ENCODE measurements around the gene ERCC2.

ERCC2 gene

GRCh38 chr19:45322744-45323281, 47.6 kb downstream of the ERCC2 start, which contains the start of gene CKM:
Gene CKM, minus strand, starts transcription at chr19:45322875. Its CDS starts 3,162 bp downstream, at chr19:45319713.
- no peaks in the 10 kb centered on the region for H3K9me3 ChIP-seq (ENCODE audit: insufficient read depth, low read depth, low read length)
- no peaks in the 10 kb centered on the region for H3K36me3 ChIP-seq (ENCODE audit: insufficient read depth, low read length)
- H3K9me2 ChIP-seq (replicated peaks; ENCODE audit: low read depth, low read length): no peaks in the 10 kb centered on the region
- H3K4me2 ChIP-seq (ENCODE audit: low read depth, low read length, poor library complexity, severe bottlenecking): no peak within 1 kb of the TSS
- H3K9ac ChIP-seq (ENCODE audit: low read depth, low read length, poor library complexity, severe bottlenecking): no peak within 1 kb of the TSS
- no peaks in the 10 kb centered on the region for H3K4me1 ChIP-seq (ENCODE audit: insufficient read depth, low read length, poor library complexity, severe bottlenecking)
- H3K4me3 ChIP-seq (ENCODE audit: low read length, poor library complexity, severe bottlenecking): no peak within 1 kb of the TSS
- no peaks in the 10 kb centered on the region for H3K27me3 ChIP-seq (ENCODE audit: insufficient read depth, low read length, poor library complexity, severe bottlenecking)
- H2AFZ ChIP-seq (ENCODE audit: low read length): no peak within 1 kb of the TSS
- TF ChIP-seq EZH2phosphoT487 (IDR thresholded peaks at IDR 0.05; ENCODE audit: borderline replicate concordance) (no peak), CTCF (conservative IDR thresholded peaks at IDR 0.05; ENCODE audit: low read length) (no peak)
- no peaks in the 10 kb centered on the region for H4K20me1 ChIP-seq (ENCODE audit: insufficient read depth, low read length, poor library complexity, severe bottlenecking)
- H3F3A ChIP-seq (ENCODE audit: low read depth): no peaks in the 10 kb centered on the region
- no peaks in the 10 kb centered on the region for H3K79me2 ChIP-seq (ENCODE audit: insufficient read depth, low read length)

GRCh38 chr19:45322311-45322710, 48.1 kb downstream of the ERCC2 start:
- H3K4me3 ChIP-seq (ENCODE audit: low read length, poor library complexity, severe bottlenecking): no peak overlapping the region

GRCh38 chr19:45321848-45322247, 48.5 kb downstream of the ERCC2 start:
- Histone ChIP-seq H3K4me1 (ENCODE audit: insufficient read depth, low read length, poor library complexity, severe bottlenecking) (no peaks in the 10 kb centered on the region), H3K9me2 (replicated peaks; ENCODE audit: low read depth, low read length) (no peaks in the 10 kb centered on the region), H3K9ac (ENCODE audit: low read depth, low read length, poor library complexity, severe bottlenecking) (no peak overlapping the region), H3F3A (ENCODE audit: low read depth) (no peaks in the 10 kb centered on the region), H2AFZ (ENCODE audit: low read length) (no peak overlapping the region), H3K9me3 (ENCODE audit: insufficient read depth, low read depth, low read length) (no peaks in the 10 kb centered on the region), H3K36me3 (ENCODE audit: insufficient read depth, low read length) (no peaks in the 10 kb centered on the region), H3K4me2 (ENCODE audit: low read depth, low read length, poor library complexity, severe bottlenecking) (no peak overlapping the region), H4K20me1 (ENCODE audit: insufficient read depth, low read length, poor library complexity, severe bottlenecking) (no peaks in the 10 kb centered on the region), H3K27me3 (ENCODE audit: insufficient read depth, low read length, poor library complexity, severe bottlenecking) (no peaks in the 10 kb centered on the region), H3K4me3 (ENCODE audit: low read length, poor library complexity, severe bottlenecking) (no peak overlapping the region), H3K79me2 (ENCODE audit: insufficient read depth, low read length) (no peaks in the 10 kb centered on the region)
- TF ChIP-seq CTCF (conservative IDR thresholded peaks at IDR 0.05; ENCODE audit: low read length): no peak
- no peak for TF ChIP-seq EZH2phosphoT487 (IDR thresholded peaks at IDR 0.05; ENCODE audit: borderline replicate concordance)

More at GRCh38 chr19:45322311-45322710, 48.1 kb downstream of the ERCC2 start:
- Histone ChIP-seq H3K27me3 (ENCODE audit: insufficient read depth, low read length, poor library complexity, severe bottlenecking) (no peaks in the 10 kb centered on the region), H3K36me3 (ENCODE audit: insufficient read depth, low read length) (no peaks in the 10 kb centered on the region), H4K20me1 (ENCODE audit: insufficient read depth, low read length, poor library complexity, severe bottlenecking) (no peaks in the 10 kb centered on the region), H3K4me1 (ENCODE audit: insufficient read depth, low read length, poor library complexity, severe bottlenecking) (no peaks in the 10 kb centered on the region), H3K9ac (ENCODE audit: low read depth, low read length, poor library complexity, severe bottlenecking) (no peak overlapping the region), H3K9me3 (ENCODE audit: insufficient read depth, low read depth, low read length) (no peaks in the 10 kb centered on the region), H2AFZ (ENCODE audit: low read length) (no peak overlapping the region), H3K4me2 (ENCODE audit: low read depth, low read length, poor library complexity, severe bottlenecking) (no peak overlapping the region), H3K79me2 (ENCODE audit: insufficient read depth, low read length) (no peaks in the 10 kb centered on the region), H3K9me2 (replicated peaks; ENCODE audit: low read depth, low read length) (no peaks in the 10 kb centered on the region), H3F3A (ENCODE audit: low read depth) (no peaks in the 10 kb centered on the region)
- TF ChIP-seq CTCF (conservative IDR thresholded peaks at IDR 0.05; ENCODE audit: low read length): no peak
- TF ChIP-seq EZH2phosphoT487 (IDR thresholded peaks at IDR 0.05; ENCODE audit: borderline replicate concordance): no peak
